Activated CD8-positive, alpha-beta memory T cell treated with anti-CD3 and anti-CD28 coated beads for 24 hours (primary cell): Measurements from ENCODE around the gene SH3PXD2A.

Experiments used
- DNase-seq: peaks from one replicate; pipeline ENCODE4 v3.0.0-alpha.2; 2020

The SH3PXD2A gene

DNA sequence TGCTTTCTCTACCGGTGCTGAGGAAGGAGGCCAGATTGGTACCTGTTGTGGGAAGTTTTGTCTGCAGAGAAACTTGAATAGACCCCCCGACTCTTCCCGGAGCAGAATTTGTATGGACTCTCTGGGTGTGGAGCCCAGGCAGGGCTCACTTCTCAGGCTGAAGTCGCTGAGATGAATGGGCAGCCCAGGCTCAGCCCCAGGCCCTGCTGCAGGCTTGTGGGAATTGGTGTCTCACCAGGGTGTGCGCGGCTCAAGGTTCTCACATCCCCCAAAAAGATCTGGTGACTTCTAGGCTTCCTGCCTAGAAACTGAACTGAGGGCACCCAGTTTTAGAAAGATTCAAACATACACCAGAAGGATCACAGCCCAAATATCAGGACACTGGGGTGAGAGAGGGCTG lies 258.4 kb downstream of the SH3PXD2A start:
- no peak for DNase-seq

DNA sequence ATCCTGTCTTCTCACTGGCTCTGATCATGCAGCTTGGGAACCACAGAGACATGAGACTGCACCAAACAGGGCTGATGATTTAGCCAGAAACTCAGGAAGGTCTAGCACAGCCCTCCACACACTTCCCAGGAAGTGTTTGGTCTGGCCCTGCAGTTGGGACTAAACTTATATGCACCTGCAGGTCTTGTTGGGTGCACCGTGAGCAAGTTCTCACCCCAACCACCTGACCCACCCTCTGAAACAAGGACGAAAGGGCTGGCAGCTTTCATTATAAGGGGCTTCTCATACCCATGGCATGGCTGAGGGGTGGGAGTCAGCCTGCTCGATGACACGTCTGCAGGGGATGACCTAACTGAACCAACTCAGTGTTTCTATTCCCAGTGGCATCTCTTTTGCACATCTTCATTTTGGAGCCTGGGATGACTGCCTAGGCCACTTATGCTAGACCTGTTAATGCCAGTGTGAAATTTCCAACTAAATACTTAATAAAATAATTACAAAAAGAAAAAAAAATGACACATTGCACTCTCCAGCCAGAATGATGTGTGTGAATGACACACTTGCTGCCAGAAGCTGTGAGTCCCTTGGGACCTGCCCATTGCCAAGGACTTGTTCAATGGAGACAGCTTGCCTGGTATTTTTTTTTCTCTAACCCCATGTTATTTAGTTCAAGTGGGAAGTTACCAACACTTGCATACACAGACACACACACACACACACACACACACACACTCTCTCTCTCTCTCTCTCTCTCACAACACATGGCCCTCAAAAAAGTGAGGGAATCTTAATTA lies 259.2 kb downstream of the SH3PXD2A start:
- DNase-seq: no peak

DNA sequence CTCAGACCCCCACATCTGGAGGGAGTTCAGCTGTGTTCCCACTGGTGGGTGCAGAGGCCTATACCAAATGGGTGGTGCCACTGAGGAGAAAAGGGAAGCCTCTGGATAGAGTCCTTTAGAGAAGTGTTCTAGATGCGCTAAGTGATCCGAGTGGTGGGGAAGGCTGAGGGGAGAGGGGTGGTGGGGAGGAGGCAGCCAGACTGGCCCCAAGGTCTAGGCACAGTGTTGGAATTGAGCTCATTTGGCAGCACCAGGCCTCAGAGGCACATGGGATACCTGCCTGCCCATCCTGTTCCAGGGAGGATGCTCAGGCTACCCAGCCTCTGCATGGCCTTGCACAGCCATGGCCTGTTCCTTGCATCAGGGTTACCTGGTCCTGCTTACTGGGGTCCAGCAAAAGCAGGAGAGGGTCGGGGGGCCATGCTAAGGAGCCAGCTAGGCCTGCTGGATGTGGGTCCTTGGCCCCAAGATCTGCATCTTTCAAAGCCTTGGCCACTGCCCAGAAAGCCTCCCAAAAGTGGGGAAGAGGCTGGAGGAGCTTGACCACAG lies 262.3 kb downstream of the SH3PXD2A start:
- no peak for DNase-seq

DNA sequence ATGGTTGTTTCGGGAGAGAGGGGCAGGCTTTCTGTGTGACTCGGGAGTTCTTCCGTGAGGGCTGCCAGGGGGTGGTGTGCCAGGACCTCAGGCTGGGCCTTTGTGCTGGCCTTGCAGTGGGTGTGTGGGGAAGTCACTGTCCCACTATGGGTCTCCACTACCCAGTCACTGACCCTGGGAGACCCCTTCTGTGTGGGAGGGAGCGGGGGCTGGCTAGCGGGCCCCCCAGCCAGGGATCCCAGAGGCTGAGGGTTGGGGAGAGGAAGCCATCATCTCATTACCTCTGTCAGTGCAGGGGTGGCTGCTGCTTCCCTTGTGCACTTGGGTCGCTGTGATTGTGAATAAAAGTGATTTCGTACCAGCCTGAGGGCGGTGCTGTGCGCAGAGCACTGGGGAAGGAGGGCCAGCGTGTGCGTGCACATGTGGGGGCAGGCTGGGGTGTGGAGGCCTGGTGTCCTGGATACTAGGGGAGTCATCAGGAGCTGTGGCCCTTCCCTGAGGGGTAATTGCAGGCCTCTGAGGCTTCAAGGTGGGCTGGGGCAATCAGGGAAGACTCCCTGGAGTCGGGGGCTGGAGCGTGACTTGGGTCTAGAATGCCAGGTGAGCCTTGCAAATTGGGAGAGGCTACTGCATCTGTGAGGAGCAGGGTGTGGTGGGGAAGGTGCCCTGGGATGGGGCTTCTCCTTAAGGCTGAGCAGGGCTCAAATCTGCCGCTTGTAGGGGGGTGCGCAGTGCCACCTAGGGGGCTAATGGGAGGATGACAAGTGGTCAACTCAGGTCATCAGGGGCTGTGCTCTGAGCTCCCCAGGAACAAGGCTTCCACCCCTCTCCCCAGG lies 263.0 kb downstream of the SH3PXD2A start:
- peak; percentile 77 for DNase-seq

DNA sequence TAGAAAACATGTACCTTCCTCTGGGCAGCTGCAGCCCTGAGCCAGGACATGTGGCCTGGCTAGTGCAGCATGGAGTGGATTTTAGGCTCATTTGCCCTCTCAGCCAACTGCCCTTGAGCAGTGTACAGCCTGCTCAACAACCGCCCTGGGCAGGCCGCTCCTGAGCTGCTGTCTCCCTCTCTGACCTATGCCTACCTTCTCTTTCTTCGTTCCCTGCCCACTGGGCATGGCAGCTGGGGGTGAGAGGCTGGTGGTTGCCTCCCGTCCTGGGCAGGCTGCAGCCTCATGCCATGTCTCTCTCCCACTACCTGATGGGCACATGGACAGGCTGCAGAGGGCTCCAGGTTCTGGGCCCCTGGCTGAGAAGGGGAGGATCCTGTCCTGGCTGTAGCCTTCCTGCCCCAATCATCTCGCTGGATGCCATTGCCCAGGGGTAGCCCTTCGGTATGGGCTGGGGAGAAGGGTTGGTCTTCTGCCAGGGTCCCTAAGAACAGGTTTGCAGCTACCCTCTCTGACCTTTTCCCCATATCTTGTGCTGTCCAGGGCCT lies 264.6 kb downstream of the SH3PXD2A start:
- DNase-seq: no peak

DNA sequence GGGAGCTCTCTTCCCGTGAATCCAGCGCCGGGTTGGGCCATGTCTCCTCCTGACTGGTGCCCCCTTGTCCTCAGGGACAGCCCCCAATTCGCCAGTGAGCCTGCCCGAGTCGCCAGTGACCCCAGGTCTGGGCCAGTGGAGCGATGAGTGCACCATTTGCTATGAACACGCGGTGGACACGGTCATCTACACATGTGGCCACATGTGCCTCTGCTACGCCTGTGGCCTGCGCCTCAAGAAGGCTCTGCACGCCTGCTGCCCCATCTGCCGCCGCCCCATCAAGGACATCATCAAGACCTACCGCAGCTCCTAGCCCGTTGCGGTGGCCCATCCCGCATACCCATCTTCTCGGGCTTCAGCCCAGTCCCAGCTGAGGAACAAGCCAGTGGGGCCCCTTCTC lies 265.3 kb downstream of the SH3PXD2A start:
- no peak for DNase-seq

DNA sequence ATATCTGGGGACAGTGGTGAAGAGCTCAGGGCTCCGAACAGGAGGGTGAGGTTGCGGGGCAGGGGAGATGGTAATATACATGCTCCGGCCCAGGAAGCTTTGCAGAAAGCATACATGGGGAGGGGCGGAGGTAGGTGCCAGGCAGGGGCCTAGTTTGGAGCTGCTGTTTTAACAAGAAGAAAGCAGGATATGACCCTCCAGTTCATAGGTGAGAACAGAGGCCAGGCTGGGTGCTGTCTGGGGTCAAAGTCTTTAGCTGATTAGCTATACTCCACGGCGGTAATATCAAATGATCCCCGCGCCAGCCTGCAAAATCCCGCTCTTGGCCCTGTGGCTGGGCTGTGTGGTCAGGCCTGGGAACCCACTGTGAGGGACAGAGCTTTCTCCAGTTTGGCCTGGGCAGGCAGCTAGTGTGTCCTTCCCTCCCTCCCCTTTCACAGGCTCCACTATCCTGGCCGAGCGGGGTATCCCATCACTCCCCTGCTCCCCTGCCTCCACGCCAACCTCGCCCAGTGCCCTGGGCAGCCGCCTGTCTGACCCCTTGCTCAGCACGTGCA lies 266.2 kb downstream of the SH3PXD2A start:
- DNase-seq: no peak

DNA sequence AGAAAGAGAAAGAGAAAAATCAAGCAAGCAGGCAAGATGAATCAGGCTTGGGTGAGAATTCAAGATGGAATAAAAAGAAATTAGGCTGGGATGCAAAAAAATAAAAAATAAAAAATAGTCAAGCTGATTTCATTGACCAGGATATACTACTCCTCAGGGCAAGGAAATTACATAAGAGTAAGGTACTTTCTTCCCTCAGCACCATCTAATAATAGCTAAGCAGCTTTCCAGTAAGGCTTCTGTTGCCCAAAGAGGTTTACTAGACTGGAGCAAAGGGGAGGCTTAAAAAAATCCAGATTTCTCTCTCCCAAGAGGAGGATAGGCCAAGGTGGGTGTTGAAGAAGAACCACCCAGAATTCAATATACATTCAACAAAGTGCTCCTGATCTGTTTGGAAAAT lies 268.3 kb downstream of the SH3PXD2A start:
- DNase-seq: no peak

DNA sequence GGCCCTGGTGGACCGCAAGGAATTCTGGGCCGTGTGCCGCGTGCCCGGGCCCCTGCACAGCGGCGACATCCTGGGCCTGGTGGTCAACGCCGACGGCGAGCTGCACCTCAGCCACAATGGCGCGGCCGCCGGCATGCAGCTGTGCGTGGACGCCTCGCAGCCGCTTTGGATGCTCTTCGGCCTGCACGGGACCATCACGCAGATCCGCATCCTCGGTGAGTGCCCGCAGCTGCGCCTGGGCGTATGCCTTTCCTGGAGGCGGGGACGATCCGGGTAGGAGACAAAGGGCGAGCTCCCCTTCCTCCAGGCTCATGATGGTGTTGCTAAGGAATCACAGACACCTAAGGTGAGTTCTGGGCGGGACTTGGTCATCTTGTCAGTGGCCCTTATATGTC lies 270.4 kb downstream of the SH3PXD2A start:
- no peak for DNase-seq

DNA sequence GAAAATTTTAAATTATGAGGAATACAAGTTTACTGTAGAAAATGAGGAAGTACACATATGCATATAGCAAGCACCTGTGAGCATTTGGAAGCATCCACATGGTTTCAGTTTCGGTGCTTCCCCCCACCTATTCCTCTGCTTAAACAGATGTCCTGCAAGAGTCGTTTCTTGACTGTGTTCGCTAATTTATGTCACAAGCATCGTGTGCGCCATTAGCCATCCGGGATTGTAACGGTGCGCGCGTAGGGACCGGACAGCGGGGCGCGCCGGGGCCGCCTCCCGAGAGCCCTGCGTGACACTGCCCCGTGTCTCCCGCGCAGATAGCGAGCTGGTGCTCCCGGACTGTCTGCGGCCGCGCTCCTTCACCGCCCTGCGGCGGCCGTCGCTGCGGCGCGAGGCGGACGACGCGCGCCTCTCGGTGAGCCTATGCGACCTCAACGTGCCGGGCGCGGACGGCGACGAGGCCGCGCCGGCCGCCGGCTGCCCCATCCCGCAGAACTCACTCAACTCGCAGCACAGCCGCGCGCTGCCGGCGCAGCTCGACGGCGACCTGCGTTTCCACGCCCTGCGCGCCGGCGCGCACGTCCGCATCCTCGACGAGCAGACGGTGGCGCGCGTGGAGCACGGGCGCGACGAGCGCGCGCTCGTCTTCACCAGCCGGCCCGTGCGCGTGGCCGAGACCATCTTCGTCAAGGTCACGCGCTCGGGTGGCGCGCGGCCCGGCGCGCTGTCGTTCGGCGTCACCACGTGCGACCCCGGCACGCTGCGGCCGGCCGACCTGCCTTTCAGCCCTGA lies 271.0 kb downstream of the SH3PXD2A start:
- peak; percentile 80 for DNase-seq

DNA sequence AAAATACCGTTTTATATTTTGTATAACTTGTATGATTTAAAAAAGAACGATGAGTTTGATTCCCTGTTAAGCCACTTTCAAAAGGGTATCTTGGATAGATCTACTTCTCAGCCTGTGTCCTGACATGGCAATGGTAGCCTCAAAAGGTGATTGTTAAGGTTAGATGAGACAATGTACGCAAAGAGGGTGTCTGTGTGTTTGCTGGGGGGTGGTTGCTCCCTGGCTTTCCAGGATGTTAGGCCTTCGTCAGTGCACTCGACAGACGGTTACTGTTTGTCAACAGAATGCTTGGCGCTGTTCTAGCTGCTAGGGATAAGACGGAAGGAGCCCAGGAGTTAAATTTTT lies 271.5 kb downstream of the SH3PXD2A start:
- DNase-seq: no peak

DNA sequence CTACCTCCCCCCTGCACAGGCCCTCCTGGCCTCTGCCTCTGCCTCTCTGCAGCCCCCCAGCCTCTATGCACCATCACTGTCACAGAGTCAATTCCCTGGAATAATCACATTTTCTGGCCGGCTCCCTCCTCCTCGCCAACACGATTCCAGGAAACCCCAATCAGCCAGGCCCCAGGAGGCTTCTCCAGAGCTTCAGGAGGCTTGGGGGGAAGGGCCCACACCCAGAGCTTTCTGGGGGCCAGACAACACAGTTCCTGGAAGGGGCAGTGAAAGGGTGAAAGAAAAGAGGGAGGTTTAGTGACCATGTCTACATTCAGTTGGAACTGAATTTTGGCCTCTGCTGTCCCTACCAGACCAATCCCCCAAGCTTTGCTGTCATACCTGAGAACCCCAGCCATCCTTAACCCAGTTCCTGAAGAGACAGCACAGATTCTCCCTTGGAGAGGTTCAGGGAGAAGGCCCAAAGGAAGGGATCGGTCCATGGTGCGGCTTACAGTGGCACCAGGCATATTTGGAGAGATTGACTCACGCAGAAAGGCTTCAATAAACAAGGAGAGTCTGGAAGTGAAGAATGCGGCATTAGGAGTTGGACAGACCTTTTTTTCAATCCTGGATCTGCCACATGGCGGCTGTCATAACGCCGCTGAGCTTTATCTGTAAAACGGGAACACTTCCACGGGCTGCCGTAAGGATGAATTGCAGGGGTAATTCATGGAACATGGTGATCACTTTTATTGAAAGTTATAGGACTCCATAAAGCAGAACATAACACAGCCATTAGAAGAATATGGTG lies 272.8 kb downstream of the SH3PXD2A start:
- no peak for DNase-seq

DNA sequence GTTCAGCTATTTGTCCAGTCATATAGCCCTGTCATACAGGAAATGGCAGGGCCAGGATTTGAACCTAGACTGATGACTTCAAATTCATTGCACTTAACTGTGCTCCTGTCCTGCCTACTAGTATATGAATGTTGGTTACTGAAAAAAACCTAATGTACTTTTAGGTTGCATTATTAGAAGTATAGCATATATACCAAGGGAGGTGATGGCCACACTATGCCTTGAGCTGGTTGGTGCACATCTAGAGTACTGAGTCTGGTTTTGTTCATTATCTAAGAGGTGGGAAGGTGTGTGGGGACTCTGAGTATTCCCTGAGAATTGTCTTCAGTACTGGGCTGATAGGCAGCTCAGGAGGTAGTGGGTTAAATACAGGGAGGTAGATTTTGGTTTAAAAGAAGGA lies 273.9 kb downstream of the SH3PXD2A start:
- no peak for DNase-seq

DNA sequence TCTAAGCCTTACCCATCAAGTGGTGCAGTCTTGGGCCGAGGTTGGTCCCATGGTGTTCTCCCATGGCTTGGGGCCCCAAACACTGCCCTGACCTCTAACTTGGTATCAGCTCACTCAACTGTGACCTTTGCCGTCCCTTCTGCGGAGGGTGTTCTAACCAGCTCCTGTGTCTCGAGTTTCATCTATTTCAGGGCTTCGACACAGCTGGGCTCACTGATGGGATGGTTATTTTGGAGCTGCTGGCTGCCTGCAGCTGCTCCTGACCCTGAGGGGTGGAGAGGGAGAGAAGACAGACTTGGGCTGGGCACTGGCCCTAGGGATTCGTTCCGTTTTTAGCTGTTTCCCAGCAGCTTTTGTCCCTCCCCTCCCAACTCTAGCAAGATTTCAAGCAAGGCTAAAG lies 274.9 kb downstream of the SH3PXD2A start:
- no peak for DNase-seq

DNA sequence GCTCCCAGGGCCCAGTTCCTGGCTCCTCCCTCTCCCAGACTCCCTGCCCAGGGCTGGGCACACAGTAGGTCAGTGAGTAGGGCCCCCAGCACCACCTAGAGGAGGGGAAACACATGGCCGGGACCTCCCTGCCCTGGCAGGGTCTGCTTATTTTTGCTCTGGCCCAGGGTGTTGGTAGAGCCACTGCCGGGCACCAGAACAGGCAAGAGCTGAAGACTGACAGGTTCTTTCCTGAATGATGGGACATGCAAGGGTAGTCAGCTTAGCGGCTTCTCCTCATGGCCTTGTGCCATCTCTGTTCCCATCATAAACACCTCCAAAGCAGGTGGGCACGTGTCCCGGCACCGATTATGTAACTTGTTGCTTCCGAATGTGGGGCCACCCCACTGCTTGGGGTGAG lies 275.4 kb downstream of the SH3PXD2A start:
- no peak for DNase-seq

DNA sequence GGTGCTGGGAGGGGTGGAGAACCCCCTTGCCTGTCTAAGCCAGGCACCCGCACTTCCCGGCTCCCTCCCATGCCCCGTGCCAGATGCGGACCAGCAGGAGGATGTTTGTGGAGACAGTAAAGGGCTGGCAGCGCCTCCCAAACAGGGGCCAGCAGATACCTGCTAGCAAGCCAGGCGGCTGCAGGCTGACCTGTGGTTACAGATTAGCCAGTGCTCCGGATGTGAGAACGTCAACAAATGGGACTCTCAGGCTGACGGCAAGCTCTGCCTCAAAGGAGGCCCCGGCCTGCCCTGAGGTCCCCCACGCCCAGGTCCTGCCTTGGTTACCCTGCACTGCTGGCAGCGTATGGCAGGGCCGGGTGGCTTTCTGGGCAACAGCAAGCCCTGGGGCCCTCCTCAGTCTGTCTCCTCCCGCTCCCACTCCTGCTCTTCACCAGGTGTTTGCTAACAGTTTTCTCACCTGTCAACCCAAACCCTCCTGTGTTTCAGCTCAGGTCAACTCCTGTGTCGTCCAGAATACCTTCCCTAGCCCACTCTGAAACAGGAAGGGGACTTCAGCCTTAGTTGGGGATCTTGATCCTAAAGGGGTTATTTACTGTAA lies 276.5 kb downstream of the SH3PXD2A start:
- no peak for DNase-seq

DNA sequence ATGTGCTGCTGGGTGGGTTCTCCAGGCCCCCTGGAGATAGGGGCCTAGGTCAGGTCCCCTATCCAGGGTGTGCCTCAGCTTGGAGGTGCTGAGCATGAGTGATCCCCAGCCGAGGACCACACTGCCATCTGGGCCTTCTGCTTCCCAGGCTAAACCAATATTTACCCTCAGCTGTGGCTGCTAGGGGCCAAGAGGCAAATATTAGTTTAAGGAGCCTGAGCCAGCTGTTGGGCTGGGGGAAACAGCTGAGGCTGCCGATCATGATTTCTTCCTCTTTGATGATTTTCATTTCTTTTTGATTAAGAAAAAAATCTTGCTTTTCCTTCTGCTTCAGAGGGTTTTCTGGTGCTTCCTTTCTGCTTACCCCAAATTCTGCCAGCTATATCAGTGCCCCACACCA lies 278.5 kb downstream of the SH3PXD2A start:
- no peak for DNase-seq

DNA sequence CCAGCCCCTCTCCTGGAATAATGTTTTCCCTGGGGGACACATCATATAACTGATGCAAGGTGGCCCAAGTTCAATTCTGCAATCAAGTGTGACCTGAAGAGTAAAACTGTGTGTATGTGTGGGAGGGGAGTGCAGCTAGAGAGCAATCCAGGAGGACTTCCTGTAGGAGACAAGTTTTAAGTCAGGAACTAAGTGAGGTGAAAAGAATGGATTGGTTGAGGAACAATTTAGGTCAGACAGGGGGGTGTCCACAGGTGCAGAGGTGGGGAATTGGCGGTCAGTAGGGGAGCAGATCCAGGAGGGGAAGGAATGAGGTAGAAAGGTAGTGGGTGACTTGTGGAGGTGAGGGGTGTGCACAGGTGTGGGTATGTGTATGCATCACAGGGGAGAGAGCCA lies 279.3 kb downstream of the SH3PXD2A start:
- no peak for DNase-seq

DNA sequence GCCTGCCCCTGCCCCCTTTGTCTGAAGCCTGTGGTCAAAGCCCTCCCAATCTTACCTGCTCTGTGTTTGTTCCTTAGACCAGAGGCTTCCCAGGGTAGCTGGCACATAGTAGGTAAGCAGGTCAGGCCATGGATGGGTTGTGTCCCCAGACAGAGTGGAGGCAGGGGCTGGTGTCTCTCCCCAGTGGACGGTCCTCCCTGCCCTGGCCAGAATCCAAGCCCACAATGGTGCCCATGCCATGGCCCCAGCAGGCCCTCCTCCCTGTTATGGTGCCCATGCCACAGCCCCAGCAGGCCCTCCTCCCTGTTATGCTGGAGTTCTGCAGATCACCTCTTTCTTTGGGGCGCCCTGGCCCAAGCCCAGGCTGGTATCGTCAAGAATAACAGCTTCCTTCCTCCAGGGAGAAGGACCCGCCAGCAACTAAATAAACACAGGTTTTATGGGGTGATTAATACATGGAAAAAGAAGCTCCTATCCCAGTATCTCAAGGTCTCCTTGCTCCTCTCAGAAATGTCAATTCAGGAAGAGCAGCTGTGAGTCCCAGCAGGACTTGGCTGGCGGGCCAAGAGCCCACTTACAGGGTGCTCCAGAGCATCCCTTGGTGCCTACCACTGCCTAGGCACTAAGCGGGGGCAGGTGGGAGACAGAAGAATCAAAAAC lies 279.8 kb downstream of the SH3PXD2A start:
- DNase-seq: no peak

DNA sequence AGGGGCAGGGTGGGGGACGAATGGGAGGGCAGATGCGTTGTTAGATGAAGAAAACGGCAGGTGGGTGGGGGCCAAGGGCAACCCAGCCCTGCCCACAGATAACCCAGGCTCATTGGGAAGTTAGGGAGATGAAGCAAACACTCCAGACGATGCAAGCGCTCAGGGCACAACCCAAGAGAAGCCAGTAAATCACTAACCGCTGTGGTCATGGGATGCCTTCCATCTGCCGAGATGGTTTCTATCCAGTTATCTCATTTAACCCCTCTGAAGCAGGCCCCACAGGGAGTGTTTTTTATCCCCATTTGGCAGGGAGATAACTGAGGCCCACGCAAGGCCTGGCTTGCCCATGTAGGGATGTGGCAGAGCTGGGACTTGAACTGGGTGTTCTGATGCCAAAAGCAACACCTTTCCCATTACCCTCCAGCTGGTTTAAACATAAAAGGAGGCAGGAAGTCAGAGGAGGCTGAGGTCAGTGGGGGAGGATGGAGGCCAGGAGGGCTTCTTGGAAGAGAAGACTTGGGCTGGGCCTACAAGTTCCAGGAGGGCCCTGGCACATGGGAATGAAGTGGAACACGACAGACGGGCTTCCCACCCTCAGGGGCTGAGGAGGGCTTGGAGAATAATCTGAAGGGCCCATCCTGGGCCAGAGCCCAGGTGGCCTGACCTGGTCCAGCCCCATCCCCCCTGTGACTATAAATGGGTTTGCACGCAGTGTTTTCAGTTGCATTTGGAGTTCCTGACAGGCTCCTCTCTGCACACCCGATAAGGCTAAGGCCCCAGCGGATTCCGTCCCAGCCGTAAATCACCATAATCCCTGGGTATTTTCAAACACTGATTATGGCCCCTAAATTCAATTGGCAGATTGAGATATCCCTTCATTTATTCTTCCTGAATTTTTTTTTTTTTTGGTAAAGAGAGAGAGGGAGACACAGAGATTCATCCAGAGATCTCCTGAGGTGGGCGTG lies 281.0 kb downstream of the SH3PXD2A start:
- no peak for DNase-seq
